Measurements from ENCODE around the gene VTN. TPM values are rescaled to one million over a fixed set of nuclear protein-coding genes. Genes with fewer than 3 reads are reported as not detected.
"Not testable (repeated sequence)": the region's sequence is repeated elsewhere in the genome, so short reads cannot be mapped to it uniquely, and the experiment has no call there.

The VTN gene
- total and polyA plus RNA-seq, 2 experiments from 2014 or later, result 0.16 TPM; not detected in 1

GRCh38 chr17:28338769-28339212 lies 31.3 kb downstream of the VTN start:
- not testable (repeated sequence) for DNase-seq (ENCODE audit: low spot score); H3K36me3 ChIP-seq (ENCODE audit: insufficient read depth); H4K20me1 ChIP-seq (replicated peaks; ENCODE audit: insufficient read depth); H3K4me2 ChIP-seq; H3K27ac Mint-ChIP-seq; H3K4me3 Mint-ChIP-seq; H3K4me3 ChIP-seq; H3F3A ChIP-seq (replicated peaks; ENCODE audit: low read depth); H3K9me2 ChIP-seq (ENCODE audit: insufficient read depth); H2AFZ ChIP-seq; H3K9me3 Mint-ChIP-seq; H3K36me3 Mint-ChIP-seq (ENCODE audit: low read depth); ATAC-seq; H3K27me3 ChIP-seq (ENCODE audit: insufficient read depth); H3K27ac ChIP-seq (ENCODE audit: low read depth)
- Mint-ChIP-seq H3K27me3 (ENCODE audit: insufficient read depth, low read depth, poor library complexity) (peaks cover 15% of the 10 kb centered on the region), H3K4me1 (peaks cover 24% of the 10 kb centered on the region)
- Histone ChIP-seq H3K79me2 (replicated peaks; ENCODE audit: insufficient read depth) (peaks cover 22% of the 10 kb centered on the region), H3K4me1 (ENCODE audit: insufficient read depth) (peaks cover 11% of the 10 kb centered on the region)

- H3K36me3 ChIP-seq (ENCODE audit: insufficient read depth), result peaks cover 8% of the 10 kb centered on the region
- peaks cover 15% of the 10 kb centered on the region for H3K27me3 Mint-ChIP-seq (ENCODE audit: insufficient read depth, low read depth, poor library complexity)
- TF ChIP-seq CREB1 (CRISPR knock-in tag; IDR thresholded peaks at IDR 0.05; ENCODE audit: low read depth) (no peak), CTCF (conservative IDR thresholded peaks at IDR 0.05; ENCODE audit: low read depth in 2 of 2) (0 out of 4 replicates have a peak, but pooled peaks of 1 of the 2 experiments have one; percentile 8)
- H3K36me3 Mint-ChIP-seq (ENCODE audit: low read depth), result peaks cover 8% of the 10 kb centered on the region
- 0 out of 2 replicates have a peak, but pooled peaks cover 2% of the 10 kb centered on the region for H4K20me1 ChIP-seq (replicated peaks; ENCODE audit: insufficient read depth)
- no peaks in the 10 kb centered on the region for H3F3A ChIP-seq (replicated peaks; ENCODE audit: low read depth)
- H3K4me3 Mint-ChIP-seq, result no peak overlapping the region; the same call in 2 of the 3 replicates
- no peak overlapping the region for H3K27ac ChIP-seq (ENCODE audit: low read depth)
- H3K4me3 ChIP-seq, result no peak overlapping the region
- no peaks in the 10 kb centered on the region for H3K9me2 ChIP-seq (ENCODE audit: insufficient read depth)
- H3K4me1 Mint-ChIP-seq, result peaks cover 24% of the 10 kb centered on the region
- ATAC-seq, result no peak
- no peak overlapping the region for H2AFZ ChIP-seq
- no peak overlapping the region for H3K27ac Mint-ChIP-seq
- no peaks in the 10 kb centered on the region for H3K27me3 ChIP-seq (ENCODE audit: insufficient read depth)
- no peak overlapping the region for H3K4me2 ChIP-seq
- DNase-seq (ENCODE audit: low spot score), result no peak
- peaks cover 11% of the 10 kb centered on the region for H3K4me1 ChIP-seq (ENCODE audit: insufficient read depth)
- no peaks in the 10 kb centered on the region for H3K9me3 Mint-ChIP-seq
- H3K79me2 ChIP-seq (replicated peaks; ENCODE audit: insufficient read depth), result peaks cover 22% of the 10 kb centered on the region
Measured at GRCh38 chr17:28338056-28338768, 31.9 kb downstream of the VTN start.

GRCh38 chr17:28335959-28336871 lies 33.9 kb downstream of the VTN start:
- peaks cover 24% of the 10 kb centered on the region for H3K4me1 Mint-ChIP-seq
- H3K9me2 ChIP-seq (ENCODE audit: insufficient read depth), result no peaks in the 10 kb centered on the region
- H3K79me2 ChIP-seq (replicated peaks; ENCODE audit: insufficient read depth), result peaks cover 22% of the 10 kb centered on the region
- peak overlapping the region; percentile 97 for H3K27ac Mint-ChIP-seq
- peaks cover 15% of the 10 kb centered on the region for H3K27me3 Mint-ChIP-seq (ENCODE audit: insufficient read depth, low read depth, poor library complexity)
- H3K27ac ChIP-seq (ENCODE audit: low read depth), result peak overlapping the region; percentile 51; the same call in 1 of the 2 replicates
- peaks cover 2% of the 10 kb centered on the region; the same call in 1 of the 2 replicates for H3K36me3 ChIP-seq (ENCODE audit: insufficient read depth)
- no peaks in the 10 kb centered on the region; the same call in 2 of the 3 replicates for H3K36me3 Mint-ChIP-seq (ENCODE audit: low read depth)
- ATAC-seq, result peak; percentile 35
- H3K9me3 Mint-ChIP-seq, result no peaks in the 10 kb centered on the region
- H3K27me3 ChIP-seq (ENCODE audit: insufficient read depth), result no peaks in the 10 kb centered on the region
- peaks cover 11% of the 10 kb centered on the region for H3K4me1 ChIP-seq (ENCODE audit: insufficient read depth)
- no peaks in the 10 kb centered on the region for H3F3A ChIP-seq (replicated peaks; ENCODE audit: low read depth)
- H3K4me3 Mint-ChIP-seq, result peak overlapping the region; percentile 98
- peak overlapping the region; percentile 44; the same call in 1 of the 2 replicates for H2AFZ ChIP-seq
- H3K4me2 ChIP-seq, result peak overlapping the region; percentile 78
- H4K20me1 ChIP-seq (replicated peaks; ENCODE audit: insufficient read depth), result peaks cover 5% of the 10 kb centered on the region; the same call in 1 of the 2 replicates
- DNase-seq (ENCODE audit: low spot score), result peak; percentile 94
- peak overlapping the region; percentile 67 for H3K4me3 ChIP-seq
- no peak for TF ChIP-seq REST (IDR thresholded peaks at IDR 0.05; ENCODE audit: unreplicated experiment)
- peak; percentile 87 for TF ChIP-seq CREB1 (CRISPR knock-in tag; IDR thresholded peaks at IDR 0.05; ENCODE audit: low read depth)

Data from GM23338 (cell line).